SU-DHL-6 (cell line): Measurements from ENCODE around the gene NAV3.

Source experiments
- EZH2phosphoT487 ChIP-seq: fragments of 200-600 bp; sonication (generic), shearing (Covaris generic); conservative IDR thresholded peaks from 2 replicates; pipeline ENCODE4 v1.6.1; 2018; ENCODE audit warnings: mild to moderate bottlenecking, antibody characterized with exemption, low read length, moderate library complexity, mixed read lengths
- TF ChIP-seq, protein P1 (sequence below): fragments of 200-600 bp; sonication (generic); IDR thresholded peaks from one replicate; pipeline ENCODE4 v1.5.1; 2017; ENCODE audit warnings: antibody characterized with exemption, mild to moderate bottlenecking, low read length, moderate library complexity; ENCODE audit not compliant: insufficient read depth, poor library complexity, severe bottlenecking

- TF ChIP-seq, protein P1, sequence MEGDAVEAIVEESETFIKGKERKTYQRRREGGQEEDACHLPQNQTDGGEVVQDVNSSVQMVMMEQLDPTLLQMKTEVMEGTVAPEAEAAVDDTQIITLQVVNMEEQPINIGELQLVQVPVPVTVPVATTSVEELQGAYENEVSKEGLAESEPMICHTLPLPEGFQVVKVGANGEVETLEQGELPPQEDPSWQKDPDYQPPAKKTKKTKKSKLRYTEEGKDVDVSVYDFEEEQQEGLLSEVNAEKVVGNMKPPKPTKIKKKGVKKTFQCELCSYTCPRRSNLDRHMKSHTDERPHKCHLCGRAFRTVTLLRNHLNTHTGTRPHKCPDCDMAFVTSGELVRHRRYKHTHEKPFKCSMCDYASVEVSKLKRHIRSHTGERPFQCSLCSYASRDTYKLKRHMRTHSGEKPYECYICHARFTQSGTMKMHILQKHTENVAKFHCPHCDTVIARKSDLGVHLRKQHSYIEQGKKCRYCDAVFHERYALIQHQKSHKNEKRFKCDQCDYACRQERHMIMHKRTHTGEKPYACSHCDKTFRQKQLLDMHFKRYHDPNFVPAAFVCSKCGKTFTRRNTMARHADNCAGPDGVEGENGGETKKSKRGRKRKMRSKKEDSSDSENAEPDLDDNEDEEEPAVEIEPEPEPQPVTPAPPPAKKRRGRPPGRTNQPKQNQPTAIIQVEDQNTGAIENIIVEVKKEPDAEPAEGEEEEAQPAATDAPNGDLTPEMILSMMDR: no peak
- TF ChIP-seq EZH2phosphoT487: no peak
Observed at GRCh38 chr12:78220811-78221210, 390.1 kb downstream of the NAV3 start.
